ENCODE results near the gene BCL2L12.
A peak's percentile ranks its signal among the peaks of the same experiment; 100 is the strongest.

BCL2L12 gene

GRCh38 chr19:49664171-49665035 is 1.3 kb upstream of the BCL2L12 start:
- peak; percentile 92 for DNase-seq

DNA sequence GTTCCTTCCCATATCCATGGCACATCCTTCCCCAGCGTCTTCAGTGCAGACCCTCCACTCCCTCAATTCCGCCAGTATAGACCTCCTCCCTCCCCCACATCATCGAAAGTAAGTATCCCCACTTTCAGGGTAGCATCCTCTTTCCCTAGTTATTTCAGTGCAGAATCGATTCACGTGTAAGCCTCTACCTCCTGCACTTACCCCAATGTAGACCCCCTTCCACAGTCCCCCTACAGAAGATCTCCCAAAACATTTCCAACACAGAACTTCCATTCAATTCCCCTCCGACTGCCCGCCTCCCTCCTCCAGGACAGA is 740 bp upstream of the BCL2L12 start:
- no peak for DNase-seq

DNA sequence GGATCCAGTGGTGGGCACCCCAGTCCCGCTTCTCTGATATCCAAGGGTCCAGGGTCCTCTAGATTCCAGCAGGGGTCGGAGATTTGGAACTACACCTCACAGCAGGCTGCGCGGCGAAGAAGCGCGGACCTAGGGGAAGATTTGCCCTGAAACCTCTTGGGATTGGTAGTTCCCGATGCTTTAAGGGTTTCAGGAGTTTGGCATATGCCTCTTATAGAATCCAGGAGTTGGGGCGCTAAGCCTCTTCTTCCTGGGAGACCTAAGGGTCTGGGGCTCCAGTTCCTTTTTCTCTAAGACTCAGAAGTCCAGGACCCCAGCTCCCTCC is 349 bp downstream of the BCL2L12 start:
- DNase-seq = no peak

DNA sequence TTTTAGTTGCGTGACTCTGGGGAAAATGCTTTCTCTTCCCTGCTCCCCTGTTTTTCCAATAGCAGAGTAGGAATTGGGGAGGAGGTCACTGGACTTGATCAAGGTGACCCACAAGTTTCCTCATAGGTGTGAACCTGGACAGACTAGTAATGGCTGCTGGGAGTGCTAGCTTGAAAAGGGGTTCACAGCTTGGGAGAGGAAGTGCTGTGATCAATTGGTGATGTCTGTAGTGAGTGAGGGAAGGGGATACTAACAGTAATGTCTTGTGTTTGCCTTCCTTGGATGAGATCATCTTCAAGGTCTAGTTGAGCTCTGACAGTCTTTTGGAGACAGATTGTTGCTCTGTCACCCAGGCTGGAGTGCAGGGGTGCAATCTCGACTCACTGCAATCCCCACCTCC is 1.7 kb downstream of the BCL2L12 start:
- DNase-seq = no peak

DNA sequence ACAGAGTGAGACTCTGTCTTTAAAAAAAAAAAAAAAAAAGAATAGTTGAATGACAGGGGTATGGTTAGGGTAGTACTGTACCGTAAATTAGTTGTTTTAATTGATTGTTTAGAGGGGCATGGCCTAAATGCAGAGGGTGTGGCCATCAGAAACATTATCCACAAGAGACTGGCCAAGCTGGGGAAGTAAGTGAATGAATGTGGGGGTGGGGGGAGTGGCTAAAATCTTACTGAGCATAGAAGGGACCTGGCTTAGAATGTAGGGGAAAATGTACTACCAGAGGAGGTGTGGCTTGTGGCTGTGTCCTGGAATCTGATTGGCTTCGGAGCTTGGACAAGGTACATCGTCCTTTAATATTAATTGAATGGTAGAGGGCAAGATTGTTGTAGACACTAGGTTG is 3.8 kb downstream of the BCL2L12 start:
- no peak for DNase-seq

DNA sequence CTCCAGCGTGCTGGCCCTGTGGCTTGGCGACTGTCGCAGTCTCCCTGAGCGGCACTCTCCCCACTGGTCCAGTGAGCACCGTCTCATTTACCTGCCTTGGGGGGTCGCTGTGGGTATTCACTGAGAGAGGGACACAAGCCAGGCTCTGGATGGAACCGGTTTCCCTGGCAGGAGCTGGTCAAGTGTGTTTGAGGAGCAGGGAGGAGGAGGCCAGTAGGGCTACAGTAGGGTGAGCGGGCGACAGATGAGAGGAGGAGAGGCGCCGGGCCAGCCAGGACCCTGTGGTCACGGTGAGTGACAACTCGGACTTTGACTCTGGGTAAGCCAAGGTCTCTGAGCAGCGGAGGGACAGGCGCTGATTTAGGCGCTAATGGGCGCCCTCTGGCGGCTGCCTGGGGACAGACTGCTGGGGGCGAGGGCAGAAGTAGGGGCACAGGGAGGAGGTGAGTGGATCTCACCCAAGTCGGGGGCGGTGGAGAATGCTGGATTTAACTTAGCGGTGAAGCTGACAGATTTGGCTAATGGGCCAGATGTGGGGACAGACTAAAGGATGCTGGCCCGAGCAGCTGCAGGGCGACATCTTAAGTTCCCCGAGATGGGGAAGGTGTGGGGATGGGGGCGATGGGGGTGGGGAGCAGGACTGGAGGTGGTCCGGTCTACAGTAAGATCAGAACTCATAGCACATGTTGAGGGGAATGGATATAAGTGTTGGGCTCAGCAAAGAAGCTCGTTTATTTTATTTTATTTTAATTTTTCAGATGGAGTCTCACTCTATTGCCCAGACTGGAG is 6.6 kb downstream of the BCL2L12 start:
- DNase-seq = peak; percentile 93

DNA sequence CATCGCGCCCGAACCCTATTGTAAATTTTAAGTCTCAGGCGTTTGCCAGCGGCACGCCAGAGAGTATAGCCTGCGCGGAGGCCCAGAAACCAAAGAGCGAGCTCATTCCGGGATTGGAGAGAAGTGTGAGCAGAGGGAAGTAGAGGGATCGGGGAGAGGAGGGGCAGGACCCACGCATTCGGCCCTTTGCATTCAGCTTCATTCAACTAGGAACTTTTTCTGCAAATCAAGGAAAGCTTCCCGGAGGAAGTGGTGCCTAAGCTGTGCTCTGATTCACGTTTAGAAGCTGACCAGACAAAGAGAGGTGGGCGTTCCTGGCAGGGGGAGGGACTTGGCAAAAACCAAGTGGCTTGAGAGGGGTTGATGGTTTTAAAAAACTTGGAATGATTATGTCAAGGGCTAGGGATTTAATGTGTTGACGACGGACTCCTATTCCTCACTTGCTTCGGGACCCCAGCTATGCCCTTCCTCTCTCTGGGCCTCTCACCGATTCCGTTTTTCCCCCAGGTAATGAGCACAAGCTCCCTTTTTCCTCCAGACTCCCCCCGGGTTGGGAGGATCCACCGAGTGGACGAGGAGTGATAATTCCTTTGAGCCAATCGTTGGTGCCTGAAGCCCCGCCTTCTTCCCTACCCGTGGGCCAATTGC is 10.5 kb downstream of the BCL2L12 start:
- peak; percentile 95 for DNase-seq

- DNase-seq = peak; percentile 100
These were observed 11.1 kb downstream of the BCL2L12 start for GRCh38 chr19:49676784-49677230.

DNA sequence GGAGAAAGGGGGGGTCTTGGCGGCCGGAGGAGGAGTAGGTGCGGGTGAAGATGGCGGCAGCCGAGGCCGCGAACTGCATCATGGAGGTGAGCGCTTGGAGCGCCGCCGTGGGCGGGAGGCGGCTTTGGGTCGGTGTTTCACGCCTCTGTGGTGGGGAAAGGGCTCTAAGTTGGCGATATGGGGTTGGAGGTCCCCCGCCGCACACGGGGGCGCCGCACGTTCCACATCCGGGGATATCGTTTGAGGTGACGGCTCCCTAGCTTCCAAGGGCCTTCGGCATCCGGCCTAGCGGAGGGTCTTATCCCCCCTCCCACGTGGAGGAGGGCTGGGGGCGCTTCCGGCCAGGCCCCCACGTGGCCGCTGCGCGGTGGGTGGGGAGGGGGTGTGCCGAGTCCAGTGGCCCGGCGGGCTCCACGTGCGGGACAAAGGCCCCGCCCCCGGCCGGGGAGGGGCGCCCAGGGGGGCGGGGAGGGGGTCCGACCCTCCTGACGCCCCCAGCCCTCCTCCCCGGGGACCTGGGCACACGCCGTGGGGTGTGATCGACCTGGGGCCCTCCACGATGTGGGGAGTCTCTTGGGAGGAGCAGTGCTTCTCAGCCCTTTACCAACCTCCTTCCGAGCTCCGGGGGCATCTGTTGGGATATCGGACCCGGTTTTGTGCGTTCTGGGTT is 11.6 kb downstream of the BCL2L12 start, which contains the start of gene PRMT1:
PRMT1 (plus strand) TSS at position 41 of the 670 bp plus-strand sequence; CDS start at position 51, 10 bp downstream.
- peak; percentile 86 for DNase-seq

DNA sequence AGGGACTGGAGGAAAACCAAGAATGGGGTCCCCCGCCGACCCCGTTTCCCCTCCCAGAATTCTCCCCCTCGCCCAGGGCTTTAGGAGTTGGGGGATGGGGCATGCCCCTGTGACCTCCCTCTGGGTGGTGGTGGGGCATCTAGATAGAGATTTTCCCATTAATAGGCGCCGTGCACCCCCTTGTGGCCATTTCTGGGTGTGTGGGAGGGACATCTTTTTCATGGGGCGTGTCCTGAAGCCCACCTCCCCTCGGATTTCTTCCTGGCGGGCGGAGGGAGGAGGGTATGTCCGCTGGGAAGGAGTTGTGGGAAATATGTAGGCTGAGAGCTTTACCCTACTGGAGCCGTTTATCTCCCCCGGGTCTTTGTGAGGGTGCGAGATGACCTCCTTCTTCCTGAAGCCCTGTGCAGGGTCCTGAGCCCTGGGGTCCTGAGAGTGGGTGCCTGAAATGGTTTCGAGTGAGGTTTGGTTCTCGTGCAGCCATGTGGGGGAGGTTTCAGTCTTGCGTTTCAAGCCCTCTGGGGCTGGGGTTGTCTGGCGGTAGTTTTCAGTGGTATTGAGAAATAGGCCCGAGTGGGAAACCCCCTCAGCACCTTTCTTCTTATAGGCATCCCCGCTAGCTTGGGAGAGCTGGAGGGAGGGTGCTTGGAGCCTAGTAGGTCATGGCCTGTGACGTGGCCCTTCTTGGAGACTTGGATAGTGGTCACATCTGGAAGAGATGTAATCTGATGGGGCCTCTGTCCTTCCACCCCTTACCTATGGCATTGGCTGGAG is 12.4 kb downstream of the BCL2L12 start:
- DNase-seq = peak; percentile 96

GRCh38 chr19:49678985-49679770 is 13.4 kb downstream of the BCL2L12 start:
- DNase-seq = peak; percentile 91

GRCh38 chr19:49679771-49680413 is 14.2 kb downstream of the BCL2L12 start:
- DNase-seq = peak; percentile 93

DNA sequence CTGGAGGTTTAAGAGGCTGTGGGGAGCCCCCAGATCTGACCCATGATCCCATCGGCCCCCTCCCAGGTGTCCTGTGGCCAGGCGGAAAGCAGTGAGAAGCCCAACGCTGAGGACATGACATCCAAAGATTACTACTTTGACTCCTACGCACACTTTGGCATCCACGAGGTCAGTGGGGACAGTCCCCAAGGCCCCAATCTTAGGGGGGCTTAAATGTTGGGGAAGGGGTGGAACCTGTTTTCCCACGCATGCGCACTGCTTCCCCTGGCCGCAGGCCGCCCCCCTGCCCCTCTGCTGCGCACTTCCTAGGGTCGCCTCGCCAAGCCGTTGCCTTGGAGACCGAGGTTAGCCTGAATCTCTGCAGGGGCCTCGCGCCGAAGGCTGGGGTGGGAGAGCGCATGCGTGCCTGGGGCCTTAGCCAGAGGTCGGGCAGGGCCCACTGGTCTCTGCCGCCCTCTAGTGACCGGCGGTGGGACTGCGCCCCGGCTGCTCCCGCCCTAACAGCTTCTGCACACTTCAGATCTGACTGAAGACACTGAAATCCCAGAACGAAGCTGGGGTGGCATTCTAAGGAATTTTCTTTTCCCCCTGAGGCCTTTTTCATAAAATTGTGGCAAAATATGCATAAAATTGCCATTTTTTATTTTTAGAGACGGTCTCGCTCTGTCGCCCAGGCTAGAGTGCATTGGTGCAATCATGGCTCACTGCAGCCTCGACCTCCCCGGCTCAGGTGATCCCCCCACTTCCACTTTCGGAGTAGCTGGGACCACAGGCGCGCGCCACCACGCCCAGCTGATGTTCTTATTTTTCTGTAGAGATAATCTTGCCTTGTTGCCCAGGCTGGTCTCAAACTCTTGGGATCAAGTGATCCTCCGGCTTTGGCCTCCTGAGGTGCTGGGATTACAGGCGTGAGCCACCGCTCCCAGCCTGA is 15.0 kb downstream of the BCL2L12 start:
- DNase-seq = peak; percentile 98

- no peak for DNase-seq
These were observed 16.1 kb downstream of the BCL2L12 start for GRCh38 chr19:49681830-49682229.

DNA sequence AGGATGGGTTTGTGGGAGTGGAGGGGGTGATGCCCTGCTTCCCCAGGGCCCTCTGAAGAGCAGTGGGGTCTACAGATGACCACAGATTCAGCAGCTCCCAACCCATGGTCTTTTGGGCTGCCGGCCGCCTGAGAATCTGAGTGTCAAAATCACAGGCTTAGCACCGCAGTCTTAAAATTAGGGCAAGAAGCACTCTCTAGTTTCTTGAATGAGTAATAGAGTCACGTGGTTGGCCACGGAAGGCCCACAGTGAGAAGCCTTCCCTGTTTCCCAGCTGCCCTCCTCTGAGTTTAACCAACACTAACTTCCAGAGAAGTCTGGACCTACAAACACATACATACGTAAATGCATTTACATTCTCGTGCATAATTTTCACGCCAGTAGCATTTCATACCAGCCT is 16.5 kb downstream of the BCL2L12 start:
- DNase-seq = no peak

DNA sequence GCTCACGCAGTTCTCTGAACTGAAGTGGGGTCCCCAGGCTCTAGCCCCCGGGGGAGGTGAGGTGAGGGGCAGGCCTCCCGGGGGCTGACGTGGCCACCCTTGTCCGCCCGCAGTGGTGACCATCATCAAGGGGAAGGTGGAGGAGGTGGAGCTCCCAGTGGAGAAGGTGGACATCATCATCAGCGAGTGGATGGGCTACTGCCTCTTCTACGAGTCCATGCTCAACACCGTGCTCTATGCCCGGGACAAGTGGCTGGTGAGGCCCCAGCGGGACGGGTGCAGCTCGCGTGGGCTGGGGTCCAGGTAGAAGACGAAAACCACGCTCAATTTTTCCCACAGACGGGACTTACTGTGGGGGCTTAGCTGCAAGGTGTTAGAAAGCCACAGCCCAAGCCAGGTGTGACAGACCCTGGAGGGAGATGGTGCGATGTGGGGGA is 18.1 kb downstream of the BCL2L12 start:
- no peak for DNase-seq

DNA sequence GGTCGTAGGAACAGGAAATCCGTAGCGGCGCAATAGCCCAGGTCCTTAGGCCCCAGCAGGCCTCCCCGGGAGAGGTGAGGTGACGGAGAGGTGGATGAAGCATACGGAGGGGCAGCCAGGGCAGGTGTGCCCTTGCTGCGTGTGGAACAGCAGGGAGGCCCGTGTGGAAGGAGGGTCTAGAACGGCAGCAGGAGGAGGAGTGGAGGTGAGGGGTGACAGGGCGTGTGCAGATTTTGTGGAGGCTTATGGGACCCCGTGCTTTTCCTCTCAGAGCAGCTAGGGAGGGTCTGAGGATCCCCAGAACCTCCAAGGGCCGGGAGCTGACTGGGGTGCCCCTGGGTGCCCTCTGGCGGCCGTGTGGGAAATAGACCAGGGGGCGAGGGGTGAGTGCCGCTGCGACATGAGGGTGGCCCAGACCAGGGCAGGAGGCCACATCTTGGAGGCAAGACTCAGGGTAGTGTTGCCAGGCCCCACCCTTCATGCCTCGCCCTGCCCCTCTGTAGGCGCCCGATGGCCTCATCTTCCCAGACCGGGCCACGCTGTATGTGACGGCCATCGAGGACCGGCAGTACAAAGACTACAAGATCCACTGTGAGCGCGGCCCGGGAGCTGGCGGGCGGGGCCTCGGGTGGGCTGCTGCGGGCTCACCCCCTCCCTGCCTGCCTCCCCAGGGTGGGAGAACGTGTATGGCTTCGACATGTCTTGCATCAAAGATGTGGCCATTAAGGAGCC is 18.7 kb downstream of the BCL2L12 start:
- peak; percentile 46 for DNase-seq

DNA sequence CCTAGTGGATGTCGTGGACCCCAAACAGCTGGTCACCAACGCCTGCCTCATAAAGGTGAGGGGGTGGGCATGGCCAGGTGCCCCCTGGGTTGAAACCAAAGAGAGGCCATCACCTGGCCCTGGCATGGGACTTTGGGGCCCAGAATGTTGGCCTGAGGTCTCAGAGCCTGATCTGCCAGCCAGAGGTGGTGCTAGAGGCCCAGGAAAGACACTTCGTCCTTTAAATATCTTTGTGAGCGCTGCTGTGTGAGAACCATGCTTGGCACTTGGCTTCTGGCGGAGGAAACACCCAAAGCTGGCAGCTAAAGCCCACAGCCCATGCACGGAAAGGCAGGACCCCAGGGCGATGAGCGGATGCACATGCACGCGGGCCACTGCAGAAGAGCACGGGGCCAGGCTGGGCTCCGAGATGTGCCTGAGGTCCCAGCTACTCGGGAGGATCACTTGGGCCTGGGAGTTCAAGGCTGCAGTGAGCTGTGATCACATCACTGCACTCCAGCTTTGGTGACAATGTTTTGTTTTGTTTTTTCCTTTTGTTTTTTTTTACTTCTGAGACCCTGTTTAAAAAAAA is 19.3 kb downstream of the BCL2L12 start:
- no peak for DNase-seq
